Lung microvascular endothelial cell (primary cell): Measurements from ENCODE around the gene HS6ST2. TPM values are rescaled to one million over a fixed set of nuclear protein-coding genes. Genes with fewer than 3 reads are reported as not detected.
A peak's percentile ranks its signal among the peaks of the same experiment; 100 is the strongest.

Experiments
- DNase-seq, 2 donors: peaks; one replicate each; pipeline versions ENCODE4 v3.0.0 to v3.0.0-alpha.2; 2010; ENCODE audit warnings: low read depth in 2 of 2
- total RNA-seq: library from RNA; depleted of rRNA; stranded (reverse); fragments of >200 nt; gene quantifications from 2 replicates; pipeline ENCODE4 v1.2.1, GENCODE V29; 2014

HS6ST2 gene
- total RNA-seq, 1 donor from 2014 or later = not detected

- DNase-seq = no peak
These were observed 110.0 kb downstream of the HS6ST2 start for GRCh38 chrX:132848296-132848970.

GRCh38 chrX:132843363-132843762, 115.1 kb downstream of the HS6ST2 start:
- DNase-seq = no peak

- DNase-seq = no peak
These were observed 115.8 kb downstream of the HS6ST2 start for GRCh38 chrX:132842460-132843238.

- DNase-seq = no peak
These were observed 120.5 kb downstream of the HS6ST2 start for GRCh38 chrX:132837967-132838366.

- peak; percentile 43 to 77 for DNase-seq
These were observed 121.3 kb downstream of the HS6ST2 start for GRCh38 chrX:132837126-132837525.

- DNase-seq = peak in 1 of 2 donors; percentile 4
These were observed 122.0 kb downstream of the HS6ST2 start for GRCh38 chrX:132836471-132836870.

- no peak for DNase-seq
These were observed 123.7 kb downstream of the HS6ST2 start for GRCh38 chrX:132834741-132835140.

- no peak for DNase-seq
These were observed 124.3 kb downstream of the HS6ST2 start for GRCh38 chrX:132834109-132834508.

GRCh38 chrX:132833373-132833772, 125.1 kb downstream of the HS6ST2 start:
- no peak for DNase-seq

GRCh38 chrX:132831336-132831973, 127.0 kb downstream of the HS6ST2 start:
- DNase-seq = no peak

GRCh38 chrX:132822634-132823012, 135.8 kb downstream of the HS6ST2 start:
- DNase-seq = no peak

- DNase-seq = no peak
These were observed 136.3 kb downstream of the HS6ST2 start for GRCh38 chrX:132821974-132822633.

GRCh38 chrX:132820675-132821074, 137.8 kb downstream of the HS6ST2 start:
- DNase-seq = no peak

GRCh38 chrX:132819711-132820264, 138.6 kb downstream of the HS6ST2 start:
- DNase-seq = no peak

- DNase-seq = no peak
These were observed 139.8 kb downstream of the HS6ST2 start for GRCh38 chrX:132818638-132819037.

- DNase-seq = no peak
These were observed 142.8 kb downstream of the HS6ST2 start for GRCh38 chrX:132815643-132816042.

GRCh38 chrX:132810964-132811712, 147.3 kb downstream of the HS6ST2 start:
- DNase-seq = no peak

- DNase-seq = no peak
These were observed 147.9 kb downstream of the HS6ST2 start for GRCh38 chrX:132810488-132810887.

GRCh38 chrX:132809581-132809980, 148.8 kb downstream of the HS6ST2 start:
- DNase-seq = no peak

- DNase-seq = no peak
These were observed 150.9 kb downstream of the HS6ST2 start for GRCh38 chrX:132807411-132808030.
